Ishikawa (cell line): ENCODE results near the gene SLC24A3.

Experiments
- CEBPB ChIP-seq: IDR thresholded peaks from 2 replicates; pipeline ENCODE4 v1.6.1; 2012
- CREB1 ChIP-seq: IDR thresholded peaks from 2 replicates; pipeline ENCODE4 v1.6.1; 2012; ENCODE audit warnings: low read depth
- EGR1 ChIP-seq: IDR thresholded peaks from 2 replicates; pipeline ENCODE4 v1.6.1; 2012
- EP300 ChIP-seq: IDR thresholded peaks from 2 replicates; pipeline ENCODE4 v1.6.1; 2012; ENCODE audit warnings: borderline replicate concordance
- FOXM1 ChIP-seq: IDR thresholded peaks from 2 replicates; pipeline ENCODE4 v1.6.1; 2012; ENCODE audit warnings: low read depth, borderline replicate concordance
- NFIC ChIP-seq: IDR thresholded peaks from 2 replicates; pipeline ENCODE4 v1.6.1; 2012
- RAD21 ChIP-seq: IDR thresholded peaks from 2 replicates; pipeline ENCODE4 v1.6.1; 2012; ENCODE audit warnings: low read depth
- TAF1 ChIP-seq: IDR thresholded peaks from 2 replicates; pipeline ENCODE4 v1.6.1; 2012; ENCODE audit warnings: low read depth, mild to moderate bottlenecking
- TCF12 ChIP-seq: IDR thresholded peaks from 2 replicates; pipeline ENCODE4 v1.6.1; 2012; ENCODE audit warnings: low read depth
- TEAD4 ChIP-seq: IDR thresholded peaks from 2 replicates; pipeline ENCODE4 v1.6.1; 2012
- YY1 ChIP-seq: IDR thresholded peaks from 2 replicates; pipeline ENCODE4 v1.6.1; 2012; ENCODE audit warnings: low read depth
- ZBTB7A ChIP-seq: IDR thresholded peaks from 2 replicates; pipeline ENCODE4 v1.6.1; 2012; ENCODE audit warnings: low read depth
- TF ChIP-seq, protein P1 (sequence below): IDR thresholded peaks from 2 replicates; pipeline ENCODE4 v1.6.1; 2012; ENCODE audit warnings: low read depth, mild to moderate bottlenecking
- TF ChIP-seq, protein P2 (sequence below): IDR thresholded peaks from 2 replicates; pipeline ENCODE4 v1.6.1; 2012
- TF ChIP-seq, protein P3 (sequence below): IDR thresholded peaks from 2 replicates; pipeline ENCODE4 v1.6.1; 2012

Gene SLC24A3

DNA sequence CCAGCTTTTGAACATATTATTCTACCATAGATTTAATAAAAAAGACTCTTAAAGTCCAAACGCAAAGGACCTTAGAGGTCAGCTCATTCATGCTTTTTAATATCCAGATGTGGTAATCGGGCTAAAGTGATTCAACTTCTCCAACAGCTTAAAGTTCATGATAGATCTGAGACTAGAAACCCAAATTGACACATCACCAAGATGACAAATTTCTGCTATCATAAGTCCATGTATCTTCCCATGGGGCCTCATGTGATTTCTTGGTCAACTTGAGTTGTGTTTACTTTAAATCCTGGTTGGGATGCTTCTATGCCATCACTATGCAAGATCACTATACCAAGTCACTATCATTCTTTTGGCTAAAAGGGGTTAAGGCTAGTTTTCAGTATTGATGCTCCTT is 56.0 kb downstream of the SLC24A3 start:
- TF ChIP-seq RAD21 (no peak), NFIC (no peak), TEAD4 (no peak), EGR1 (no peak), ZBTB7A (no peak), YY1 (no peak)
- TF ChIP-seq, protein P1, sequence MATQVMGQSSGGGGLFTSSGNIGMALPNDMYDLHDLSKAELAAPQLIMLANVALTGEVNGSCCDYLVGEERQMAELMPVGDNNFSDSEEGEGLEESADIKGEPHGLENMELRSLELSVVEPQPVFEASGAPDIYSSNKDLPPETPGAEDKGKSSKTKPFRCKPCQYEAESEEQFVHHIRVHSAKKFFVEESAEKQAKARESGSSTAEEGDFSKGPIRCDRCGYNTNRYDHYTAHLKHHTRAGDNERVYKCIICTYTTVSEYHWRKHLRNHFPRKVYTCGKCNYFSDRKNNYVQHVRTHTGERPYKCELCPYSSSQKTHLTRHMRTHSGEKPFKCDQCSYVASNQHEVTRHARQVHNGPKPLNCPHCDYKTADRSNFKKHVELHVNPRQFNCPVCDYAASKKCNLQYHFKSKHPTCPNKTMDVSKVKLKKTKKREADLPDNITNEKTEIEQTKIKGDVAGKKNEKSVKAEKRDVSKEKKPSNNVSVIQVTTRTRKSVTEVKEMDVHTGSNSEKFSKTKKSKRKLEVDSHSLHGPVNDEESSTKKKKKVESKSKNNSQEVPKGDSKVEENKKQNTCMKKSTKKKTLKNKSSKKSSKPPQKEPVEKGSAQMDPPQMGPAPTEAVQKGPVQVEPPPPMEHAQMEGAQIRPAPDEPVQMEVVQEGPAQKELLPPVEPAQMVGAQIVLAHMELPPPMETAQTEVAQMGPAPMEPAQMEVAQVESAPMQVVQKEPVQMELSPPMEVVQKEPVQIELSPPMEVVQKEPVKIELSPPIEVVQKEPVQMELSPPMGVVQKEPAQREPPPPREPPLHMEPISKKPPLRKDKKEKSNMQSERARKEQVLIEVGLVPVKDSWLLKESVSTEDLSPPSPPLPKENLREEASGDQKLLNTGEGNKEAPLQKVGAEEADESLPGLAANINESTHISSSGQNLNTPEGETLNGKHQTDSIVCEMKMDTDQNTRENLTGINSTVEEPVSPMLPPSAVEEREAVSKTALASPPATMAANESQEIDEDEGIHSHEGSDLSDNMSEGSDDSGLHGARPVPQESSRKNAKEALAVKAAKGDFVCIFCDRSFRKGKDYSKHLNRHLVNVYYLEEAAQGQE: no peak
- TF ChIP-seq, protein P2, sequence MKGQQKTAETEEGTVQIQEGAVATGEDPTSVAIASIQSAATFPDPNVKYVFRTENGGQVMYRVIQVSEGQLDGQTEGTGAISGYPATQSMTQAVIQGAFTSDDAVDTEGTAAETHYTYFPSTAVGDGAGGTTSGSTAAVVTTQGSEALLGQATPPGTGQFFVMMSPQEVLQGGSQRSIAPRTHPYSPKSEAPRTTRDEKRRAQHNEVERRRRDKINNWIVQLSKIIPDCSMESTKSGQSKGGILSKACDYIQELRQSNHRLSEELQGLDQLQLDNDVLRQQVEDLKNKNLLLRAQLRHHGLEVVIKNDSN: no peak

DNA sequence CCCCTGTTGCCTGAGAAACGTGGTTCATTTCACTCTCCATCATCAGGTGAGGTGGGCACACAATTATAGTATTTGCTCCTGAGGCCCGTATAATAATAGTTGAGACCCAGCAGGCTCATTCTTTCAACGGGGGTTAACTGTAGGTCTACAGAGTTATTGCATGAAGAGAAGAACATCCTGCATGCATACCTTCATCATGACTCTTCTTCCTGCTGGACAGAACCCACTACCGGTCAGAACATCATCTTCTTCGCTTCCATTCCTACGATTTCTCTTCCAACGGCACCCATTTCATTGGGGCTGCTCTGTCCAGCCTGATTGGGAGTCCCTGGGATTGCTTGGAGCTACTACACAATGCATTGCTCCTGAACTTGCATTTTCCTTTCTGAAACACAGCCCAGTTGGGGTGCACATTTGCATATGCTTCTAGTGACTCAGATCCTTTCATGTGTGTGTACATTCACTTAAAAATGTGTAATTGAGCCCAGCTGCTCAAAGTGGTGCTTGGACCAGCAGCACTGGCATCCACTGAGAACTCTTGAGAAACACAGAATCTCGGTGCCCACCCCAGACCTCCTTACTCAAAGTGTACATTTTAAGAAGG is 57.4 kb downstream of the SLC24A3 start:
- TF ChIP-seq TCF12 (no peak), TEAD4 (no peak), CREB1 (no peak), EP300 (no peak), EGR1 (no peak), NFIC (no peak), YY1 (no peak)
- TF ChIP-seq, protein P3, sequence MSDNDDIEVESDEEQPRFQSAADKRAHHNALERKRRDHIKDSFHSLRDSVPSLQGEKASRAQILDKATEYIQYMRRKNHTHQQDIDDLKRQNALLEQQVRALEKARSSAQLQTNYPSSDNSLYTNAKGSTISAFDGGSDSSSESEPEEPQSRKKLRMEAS: no peak

GRCh38 chr20:19271879-19272651 is 59.6 kb downstream of the SLC24A3 start:
- TF ChIP-seq YY1 (no peak), CREB1 (no peak), FOXM1 (no peak), EP300 (no peak), TAF1 (no peak), NFIC (no peak), EGR1 (no peak), ZBTB7A (no peak), RAD21 (no peak), TCF12 (no peak), CEBPB (no peak), TEAD4 (no peak)
- TF ChIP-seq, protein P2: no peak
- TF ChIP-seq, protein P3: no peak
- TF ChIP-seq, protein P1: no peak

DNA sequence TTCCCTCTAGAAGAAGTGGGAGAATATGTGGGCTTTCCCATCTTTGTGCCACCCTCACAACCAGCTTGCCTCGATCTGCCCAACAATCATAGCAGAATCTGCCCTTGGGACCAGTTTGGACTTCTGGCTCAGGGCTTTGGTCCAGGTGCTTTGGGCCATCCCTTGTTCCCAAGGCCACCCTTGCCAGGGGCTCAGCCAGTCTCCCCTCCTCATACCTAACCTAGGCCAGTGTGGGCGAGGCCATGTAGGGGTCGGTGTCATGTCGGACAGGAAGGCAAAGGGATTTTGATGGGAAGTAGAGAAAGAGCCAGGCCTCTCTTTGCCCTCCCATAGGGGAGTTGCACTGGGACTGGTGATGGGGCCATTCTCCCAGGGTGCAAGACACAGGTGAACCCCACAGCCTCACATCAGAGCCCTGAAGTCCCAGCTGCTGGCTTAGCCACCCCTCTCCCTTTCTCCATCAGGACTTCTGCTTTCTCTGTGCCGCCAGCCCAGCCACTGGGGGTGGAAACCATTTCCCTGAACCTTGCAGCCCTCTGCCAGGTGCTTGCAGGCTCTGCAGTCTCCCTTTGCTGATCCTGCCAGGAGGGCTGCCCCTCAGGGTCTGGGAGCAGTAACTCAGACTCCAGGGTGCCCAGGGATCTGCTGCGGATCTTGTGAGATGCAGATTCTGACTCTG is 60.7 kb downstream of the SLC24A3 start:
- TF ChIP-seq NFIC: no peak
- TF ChIP-seq ZBTB7A: no peak

GRCh38 chr20:19274001-19274400 is 61.6 kb downstream of the SLC24A3 start:
- TF ChIP-seq YY1 (no peak), RAD21 (no peak), EP300 (no peak), CREB1 (no peak), TEAD4 (no peak), CEBPB (no peak), NFIC (no peak), TAF1 (no peak)
- TF ChIP-seq, protein P1: no peak
